GM21786 (cell line): ENCODE measurements around the gene TRPV3.
"Not testable (repeated sequence)": the region's sequence is repeated elsewhere in the genome, so short reads cannot be mapped to it uniquely, and the experiment has no call there.

Experiments
- ATAC-seq: cut with Tn5 transposase; IDR thresholded peaks from one replicate; pipeline ENCODE4 v1.9.1; 2021; ENCODE audit not compliant: unreplicated experiment

The TRPV3 gene

GRCh38 chr17:3574231-3574630 is 16.6 kb upstream of the TRPV3 start:
- no peak for ATAC-seq

DNA sequence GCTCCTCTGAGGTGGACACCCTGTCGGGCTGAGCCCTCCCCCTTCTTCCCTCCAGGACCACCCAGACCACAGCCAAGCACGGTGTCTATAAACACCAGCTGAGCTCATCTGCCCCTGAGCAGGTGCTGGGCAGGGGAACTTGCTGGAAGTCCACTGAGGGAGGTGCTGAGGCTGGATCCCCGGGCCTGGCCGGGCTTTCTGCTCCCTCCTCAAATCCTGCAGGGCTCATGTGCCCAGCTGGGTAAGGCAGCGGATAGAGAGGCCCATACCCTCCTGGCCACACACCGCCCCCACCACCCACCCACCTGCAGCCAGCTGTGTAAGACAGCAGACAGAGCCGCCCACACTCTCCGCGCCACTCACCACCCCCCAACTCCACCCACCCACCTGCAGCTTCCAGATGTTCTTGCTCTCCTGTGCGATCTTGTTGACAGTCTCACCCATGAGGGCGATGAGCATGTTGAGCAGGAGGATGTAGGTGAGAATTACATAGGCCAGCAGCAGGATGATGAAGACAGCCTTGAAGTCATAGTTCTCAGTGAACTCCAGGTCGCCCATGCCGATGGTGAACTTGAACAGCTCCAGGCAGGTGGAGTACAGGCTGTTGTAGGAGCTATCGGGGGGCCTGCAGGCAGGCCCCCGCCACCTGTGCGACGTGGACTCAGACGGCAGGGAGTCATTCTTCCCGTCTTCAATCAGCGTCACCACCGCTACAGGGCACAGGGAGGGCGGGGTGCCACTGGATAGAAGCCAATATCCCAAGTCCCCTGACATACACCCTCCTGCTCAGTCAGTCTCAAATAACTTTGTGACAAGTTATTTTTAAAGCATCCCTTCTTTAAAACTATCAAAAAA is 15.9 kb upstream of the TRPV3 start:
- ATAC-seq: no peak

DNA sequence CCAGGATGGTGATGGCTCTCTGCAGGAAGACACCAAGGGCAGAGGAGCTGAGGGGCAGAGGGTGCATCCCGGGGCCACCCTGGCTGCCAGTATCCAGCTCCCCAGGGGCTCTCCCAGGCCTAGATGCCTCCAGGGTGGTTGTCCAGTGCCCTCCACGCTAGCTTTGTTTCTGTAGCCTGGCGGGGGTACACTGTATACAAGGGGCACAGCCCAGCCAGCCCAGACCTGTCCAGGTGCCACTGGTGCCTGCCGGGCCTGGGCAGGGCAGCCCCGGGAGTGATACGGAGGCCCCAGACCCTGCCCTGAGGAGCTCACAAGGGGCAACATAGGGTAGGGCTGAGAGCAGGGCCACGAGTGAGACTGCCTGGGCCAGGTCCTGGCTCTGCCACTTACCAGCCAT is 14.6 kb upstream of the TRPV3 start:
- no peak for ATAC-seq

GRCh38 chr17:3571043-3571900 is 13.7 kb upstream of the TRPV3 start:
- no peak for ATAC-seq

DNA sequence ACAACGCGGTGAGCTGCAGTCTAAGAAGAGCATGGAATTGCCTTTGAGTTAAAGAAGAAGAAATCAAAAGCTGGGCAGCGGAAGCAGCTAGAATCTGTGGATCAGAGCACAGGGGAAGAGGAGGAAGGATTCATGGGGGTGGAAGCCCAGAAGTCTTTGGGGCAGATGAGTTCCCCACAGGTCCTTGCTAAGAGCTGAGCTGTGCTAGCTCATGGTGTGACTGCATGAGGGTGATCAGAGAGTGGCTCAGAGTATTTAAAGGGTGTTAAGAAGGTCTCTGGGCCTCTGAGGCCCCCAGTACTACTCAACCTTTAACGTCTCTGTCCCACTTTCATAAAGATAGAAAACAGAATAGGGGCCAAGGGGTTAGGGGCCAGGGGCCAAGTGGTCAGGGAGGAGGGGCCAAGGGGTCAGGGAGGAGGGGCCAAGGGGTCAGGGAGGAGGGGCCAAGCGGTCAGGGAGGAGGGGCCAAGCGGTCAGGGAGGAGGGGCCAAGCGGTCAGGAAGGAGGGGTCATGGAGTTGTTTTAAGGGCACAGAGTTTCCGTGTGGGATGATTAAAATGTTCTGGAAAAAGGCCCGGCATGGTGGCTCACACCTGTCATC is 12.0 kb upstream of the TRPV3 start:
- ATAC-seq: no peak

GRCh38 chr17:3566551-3566950 is 8.9 kb upstream of the TRPV3 start:
- no peak for ATAC-seq

DNA sequence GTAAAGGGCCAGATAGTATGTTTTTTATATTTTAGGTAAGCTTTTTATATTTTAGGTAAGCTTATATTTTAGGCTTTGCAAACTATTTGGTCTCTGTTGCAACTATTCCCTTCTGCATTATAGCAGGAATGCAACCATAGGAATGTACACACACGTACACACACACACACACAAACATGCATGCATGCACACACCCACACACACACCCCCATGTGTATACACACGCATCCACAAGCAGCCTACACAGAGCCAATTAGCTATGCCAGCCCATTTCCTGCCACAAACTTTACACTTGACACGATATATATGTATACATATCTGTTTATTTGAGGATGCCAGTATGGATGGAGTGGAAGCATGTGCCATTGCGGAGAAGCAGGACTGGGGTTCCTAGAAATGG is 7.5 kb upstream of the TRPV3 start:
- no peak for ATAC-seq

GRCh38 chr17:3564241-3564640 is 6.6 kb upstream of the TRPV3 start:
- not testable (repeated sequence) for ATAC-seq

DNA sequence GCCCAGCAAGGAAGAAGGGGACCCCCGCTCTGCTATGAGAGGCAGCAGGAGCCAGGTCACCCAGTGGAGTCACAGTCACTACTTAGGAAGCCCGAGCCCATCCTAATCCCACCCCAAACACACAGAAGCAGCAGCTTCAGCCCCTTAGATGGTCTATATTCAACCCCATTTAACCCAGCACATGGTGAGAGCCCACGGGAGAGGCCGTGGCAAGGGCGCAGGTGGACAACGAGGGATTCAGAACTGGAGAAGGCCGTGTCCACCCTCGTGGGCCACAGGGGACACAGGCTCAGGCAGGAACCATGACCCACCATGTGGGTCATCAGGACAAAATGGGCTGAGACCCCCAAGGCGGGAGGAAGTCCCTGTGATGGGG is 1.6 kb upstream of the TRPV3 start:
- ATAC-seq: no peak

- peak; percentile 75 for ATAC-seq
These were observed 1.1 kb upstream of the TRPV3 start for GRCh38 chr17:3558603-3559269.

DNA sequence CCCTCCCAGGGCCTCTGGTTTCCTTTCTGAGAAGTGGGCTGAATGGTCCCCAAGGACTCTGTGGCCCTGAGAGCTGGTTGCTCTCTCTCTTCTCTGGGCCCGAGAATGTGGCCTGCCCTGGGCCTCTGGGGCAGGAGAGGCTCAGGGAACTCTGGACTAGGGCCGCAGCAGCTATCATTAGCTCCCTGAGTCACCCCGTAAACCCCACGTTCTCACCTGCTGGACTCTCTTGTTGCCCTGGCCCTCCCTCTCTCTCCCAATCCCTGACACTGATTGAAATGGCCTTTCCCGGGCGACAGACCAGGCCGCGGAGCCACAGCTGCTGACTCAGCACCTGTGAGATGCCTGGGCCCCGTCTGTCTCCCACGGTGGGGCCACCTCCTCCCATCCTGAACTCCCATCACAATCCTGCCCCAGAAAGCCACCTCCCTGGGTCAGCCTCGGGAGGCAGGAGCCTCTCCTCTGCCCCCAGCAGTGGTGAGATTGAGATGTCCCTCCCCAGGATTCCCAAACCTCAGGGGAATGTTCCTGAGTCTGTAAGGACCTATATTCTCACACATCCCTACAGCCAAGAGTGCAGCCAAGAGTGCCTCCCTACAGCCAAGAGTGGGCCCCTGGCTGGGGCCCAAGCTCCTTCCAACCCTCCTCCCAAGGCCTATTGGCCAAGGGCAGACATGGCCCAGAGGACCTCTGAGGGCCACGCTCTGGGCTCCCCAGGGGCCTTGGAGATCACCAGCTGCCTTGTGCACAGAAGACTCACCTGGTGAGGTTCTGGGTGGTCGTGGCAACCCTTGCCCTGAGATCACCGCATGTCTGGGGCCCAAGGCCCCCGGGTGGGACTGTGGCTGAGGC is 470 bp downstream of the TRPV3 start:
- no peak for ATAC-seq

- no peak for ATAC-seq
These were observed 1.2 kb downstream of the TRPV3 start for GRCh38 chr17:3556239-3556915.

GRCh38 chr17:3555189-3555796 is 2.3 kb downstream of the TRPV3 start:
- no peak for ATAC-seq

DNA sequence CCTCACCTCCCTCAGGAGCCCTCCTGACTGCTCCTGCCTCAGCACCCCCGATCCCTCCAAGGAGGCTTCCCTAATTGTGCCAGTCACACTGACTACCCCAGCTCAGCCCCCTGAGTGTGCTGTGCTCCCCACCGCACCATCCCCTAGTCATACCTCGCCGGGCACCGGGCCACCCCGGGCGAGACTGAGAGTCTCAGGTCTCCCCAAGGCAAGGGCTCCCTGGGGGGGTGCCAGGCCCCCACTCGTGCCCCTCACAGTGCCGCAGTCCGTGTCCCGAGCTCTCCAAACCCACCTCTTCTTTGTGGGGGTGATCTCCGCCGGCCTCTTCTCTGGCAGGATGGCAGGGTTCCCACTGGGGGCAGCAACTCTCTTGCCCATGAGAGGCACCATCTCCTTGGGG is 3.2 kb downstream of the TRPV3 start:
- no peak for ATAC-seq

DNA sequence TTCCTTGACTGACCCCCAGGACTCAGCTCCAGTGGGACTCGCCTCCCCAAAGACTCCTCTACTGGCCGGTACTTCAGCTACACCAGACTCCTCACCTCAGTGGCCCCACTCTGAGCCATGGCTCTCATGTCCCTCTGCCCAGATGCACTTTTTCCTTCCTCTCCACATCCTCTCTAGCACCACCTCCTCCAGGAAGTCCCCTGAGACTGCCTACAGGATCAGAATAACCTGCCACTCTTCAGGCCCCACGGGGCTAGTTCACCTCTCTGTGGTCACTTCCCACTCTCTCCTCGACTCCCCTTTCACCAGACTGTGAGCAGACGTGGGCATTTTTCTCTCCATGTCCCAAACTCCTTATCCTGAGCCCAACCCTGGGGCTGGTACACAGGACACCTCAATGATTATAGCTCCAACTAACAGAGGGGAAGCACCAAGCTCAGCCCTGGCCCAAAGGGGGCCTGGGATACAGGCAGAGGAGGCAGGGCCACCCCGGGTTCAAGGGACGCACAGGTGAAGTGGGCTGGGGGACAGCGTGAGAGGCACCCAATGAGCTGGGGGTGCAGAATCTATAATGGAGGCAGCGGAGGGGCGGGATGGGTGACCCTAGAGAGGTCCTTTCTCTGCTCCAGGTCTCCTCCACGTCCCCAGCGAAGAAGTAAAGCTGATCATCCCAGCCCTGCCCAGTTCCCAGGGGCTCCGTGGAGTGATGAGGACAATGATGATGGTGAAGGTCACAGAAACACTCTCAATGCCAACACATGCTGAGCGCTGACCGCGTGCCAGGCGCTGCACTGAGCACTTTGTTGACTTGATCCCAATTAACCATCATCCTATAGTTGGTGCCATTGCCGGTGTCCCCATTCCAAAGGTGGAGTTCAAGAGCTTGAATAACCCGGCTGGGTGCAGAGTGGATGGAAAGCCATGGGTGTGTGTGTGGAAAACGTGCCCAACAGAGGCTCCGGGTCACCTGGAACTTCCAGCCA is 3.9 kb downstream of the TRPV3 start:
- no peak for ATAC-seq

GRCh38 chr17:3552916-3553315 is 4.7 kb downstream of the TRPV3 start:
- no peak for ATAC-seq

DNA sequence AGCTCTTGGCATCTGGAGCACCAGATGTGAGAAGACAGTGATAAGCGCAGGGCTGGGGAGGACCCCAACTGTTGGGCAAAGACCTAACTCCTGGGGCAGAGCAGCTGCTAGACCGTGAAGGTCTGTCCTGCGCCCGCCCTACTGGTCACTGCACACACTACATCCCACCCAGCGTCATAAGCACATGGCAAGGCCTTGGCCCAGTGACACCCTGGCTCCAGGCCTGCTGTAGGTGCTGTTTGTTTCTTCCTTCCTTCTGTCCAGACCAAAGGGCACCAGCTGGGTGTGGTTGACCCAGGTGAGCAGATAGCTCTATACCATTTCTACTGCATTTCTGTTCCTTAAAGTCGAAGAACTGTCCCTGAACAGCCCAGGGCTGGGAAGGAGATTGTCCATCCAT is 6.4 kb downstream of the TRPV3 start:
- no peak for ATAC-seq

GRCh38 chr17:3549610-3550162 is 7.9 kb downstream of the TRPV3 start:
- ATAC-seq: no peak
